Choroid plexus epithelial cell (primary cell): ENCODE measurements around the gene CHD9NB.
"Not testable (repeated sequence)": the region's sequence is repeated elsewhere in the genome, so short reads cannot be mapped to it uniquely, and the experiment has no call there.

Source experiments
- DNase-seq: peaks from one replicate; pipeline ENCODE4 v3.0.0-alpha.2; 2010; ENCODE audit warnings: low read depth
- H3K4me3 ChIP-seq: 2 replicates; pipeline ENCODE4 v1.5.1; 2011; ENCODE audit warnings: low read depth, mild to moderate bottlenecking, control low read depth, low read length, moderate library complexity
- CTCF ChIP-seq: conservative IDR thresholded peaks from 2 replicates; pipeline ENCODE4 v1.5.1; 2011; ENCODE audit warnings: low read depth, mild to moderate bottlenecking, control low read depth, inconsistent platforms, low read length, moderate library complexity

Gene CHD9NB

DNA sequence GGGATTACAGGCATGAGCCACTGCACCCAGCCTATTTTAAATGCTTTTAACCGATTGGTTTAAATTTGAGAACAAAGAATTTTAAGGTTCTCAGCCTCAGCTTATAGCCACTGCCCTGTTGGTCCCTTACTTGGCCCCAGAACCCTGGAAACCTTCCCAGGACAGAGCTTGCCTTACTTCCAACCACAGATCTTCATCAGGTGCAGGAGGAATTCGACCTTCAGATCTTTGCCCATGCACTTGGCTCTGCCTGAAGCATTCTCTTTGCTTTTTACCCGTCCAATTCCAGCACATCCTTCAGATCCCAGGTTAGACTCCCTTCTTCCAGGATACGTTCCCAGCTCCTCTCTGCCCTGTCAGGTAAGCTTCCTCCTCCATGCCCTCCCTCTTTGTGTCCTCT is 29.8 kb upstream of the CHD9NB start:
- no peak for DNase-seq
- TF ChIP-seq CTCF, result no peak
- no peak overlapping the region for H3K4me3 ChIP-seq

DNA sequence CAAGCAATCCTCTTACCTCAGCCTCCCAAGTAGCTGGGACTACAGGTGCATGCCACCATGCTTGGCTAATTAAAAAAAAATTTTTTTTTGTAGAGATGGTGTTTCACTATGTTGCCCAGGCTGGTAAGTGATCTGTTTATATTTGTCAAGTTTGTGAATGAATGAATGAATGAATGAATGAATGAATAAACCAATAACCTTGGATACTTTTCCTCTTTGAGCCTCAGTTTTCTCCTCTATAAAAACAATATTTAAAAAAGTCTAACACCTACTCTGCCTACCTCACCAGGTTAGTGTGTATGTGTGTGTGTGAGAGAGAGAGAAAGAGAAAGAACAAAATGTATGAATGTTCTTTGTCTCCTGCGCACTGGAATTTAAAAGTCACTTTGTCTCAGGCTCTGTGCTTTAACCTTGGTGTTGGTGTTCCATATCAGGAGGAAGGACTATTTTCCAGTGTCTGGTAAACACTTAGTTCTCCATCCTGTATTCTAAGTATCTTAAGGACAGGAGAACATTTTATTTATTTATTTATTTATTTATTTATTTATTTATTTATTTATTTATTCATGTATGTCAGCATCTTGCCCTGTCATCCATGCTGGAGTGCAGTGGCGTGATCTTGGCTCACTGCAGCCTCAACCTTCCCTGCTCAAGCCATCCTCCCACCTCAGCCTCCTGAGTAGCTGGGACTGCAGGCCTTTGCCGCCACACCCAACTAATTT is 29.1 kb upstream of the CHD9NB start:
- no peak overlapping the region for H3K4me3 ChIP-seq
- no peak for DNase-seq
- TF ChIP-seq CTCF, result no peak

DNA sequence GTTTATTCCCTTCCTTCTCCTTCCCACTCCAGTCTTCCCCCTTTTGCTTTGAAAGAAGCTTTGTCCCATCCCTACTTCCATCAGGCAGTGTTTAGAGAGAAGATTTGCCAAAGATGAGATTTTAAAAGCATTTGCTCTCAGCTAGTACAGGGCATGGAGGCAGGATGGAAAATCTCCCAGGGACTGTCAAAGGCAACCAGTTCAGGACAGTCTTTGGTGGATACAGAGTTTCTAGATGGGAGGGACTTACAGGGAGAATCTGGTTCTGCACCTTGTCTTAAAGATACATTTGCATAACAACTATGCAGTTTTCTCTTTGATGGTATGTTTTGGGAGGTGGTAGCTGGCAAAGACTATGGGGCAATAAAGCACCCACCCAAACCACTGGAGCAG is 28.3 kb upstream of the CHD9NB start:
- no peak for TF ChIP-seq CTCF
- DNase-seq, result no peak
- H3K4me3 ChIP-seq, result no peak overlapping the region

GRCh38 chr16:53080345-53081031 is 27.8 kb upstream of the CHD9NB start:
- no peak overlapping the region for H3K4me3 ChIP-seq
- DNase-seq, result peak; percentile 74
- TF ChIP-seq CTCF, result no peak

DNA sequence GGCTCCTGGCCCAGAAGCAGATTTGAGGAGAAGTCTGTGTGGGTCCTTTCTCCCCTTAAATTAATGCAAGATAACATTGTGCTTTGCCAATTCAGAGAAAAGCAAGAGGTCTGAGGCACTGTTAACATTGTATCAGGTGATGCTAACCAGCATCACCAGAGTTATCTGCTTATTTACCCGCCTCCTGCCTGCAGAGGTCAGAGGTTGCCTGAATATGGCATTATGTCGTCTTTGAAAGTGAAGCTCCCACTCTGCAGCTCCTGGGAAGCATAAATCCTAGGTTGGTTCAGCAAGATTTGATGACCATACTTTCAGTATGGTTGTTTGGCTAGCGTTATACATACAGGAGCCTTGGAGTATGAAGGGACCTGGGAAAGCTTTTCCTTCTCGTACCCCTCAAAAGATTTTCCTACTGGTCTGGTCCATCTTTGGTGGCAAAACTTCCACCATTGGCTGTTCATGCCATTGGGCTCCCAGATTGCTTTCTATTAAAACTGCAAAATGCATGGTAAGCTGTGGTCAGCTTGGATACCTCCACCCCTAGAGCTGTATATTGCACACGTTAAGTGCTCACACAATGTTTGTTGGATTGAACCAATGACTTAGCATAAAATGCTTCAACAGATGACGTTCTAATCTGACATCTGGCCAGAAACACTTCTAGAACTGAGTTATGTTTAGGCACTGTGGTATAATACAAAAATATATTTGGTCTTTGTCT is 26.2 kb upstream of the CHD9NB start:
- TF ChIP-seq CTCF, result no peak
- DNase-seq, result no peak
- no peak overlapping the region for H3K4me3 ChIP-seq

GRCh38 chr16:53078247-53078646 is 25.6 kb upstream of the CHD9NB start:
- DNase-seq, result no peak
- H3K4me3 ChIP-seq, result no peak overlapping the region
- no peak for TF ChIP-seq CTCF

- not testable (repeated sequence) for H3K4me3 ChIP-seq, DNase-seq
Observed at GRCh38 chr16:53075461-53075860, 22.8 kb upstream of the CHD9NB start.

DNA sequence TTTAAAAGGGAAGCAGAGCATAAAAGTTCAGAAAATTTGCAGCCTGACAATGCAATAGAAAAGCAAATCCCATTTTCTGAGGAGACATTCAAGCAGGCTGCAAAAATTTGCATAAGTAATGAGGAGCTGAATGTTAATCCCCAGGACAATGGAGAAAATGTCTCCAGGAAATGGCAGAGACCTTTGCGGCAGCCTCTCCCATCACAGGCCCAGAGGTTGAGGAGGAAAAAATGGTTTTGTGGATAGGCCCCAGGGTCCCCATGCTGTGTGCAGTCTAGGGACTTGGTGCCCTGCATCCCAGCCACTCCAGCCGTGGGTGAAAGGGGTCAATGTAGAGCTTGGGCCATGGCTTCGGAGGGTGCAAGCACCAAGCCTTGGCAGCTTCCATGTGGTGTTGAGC is 21.6 kb upstream of the CHD9NB start:
- DNase-seq, H3K4me3 ChIP-seq: not testable (repeated sequence)
